Stomach (tissue), 4 donors: Measurements from ENCODE around the gene ITCH.

Source experiments
- CTCF ChIP-seq, 7 experiments: fragments of 450-650 bp in 4 of 7; fragments of 200-600 bp in 3 of 7; sonication (generic) in 3 of 7; IDR thresholded peaks; one replicate each; pipeline ENCODE4 v1.5.1; 2016 to 2019; ENCODE audit warnings: antibody characterized with exemption in 7 of 7, control low read depth in 2 of 7, mild to moderate bottlenecking in 1 of 7
- POLR2A ChIP-seq, 4 donors: fragments of 450-650 bp; IDR thresholded peaks; one replicate each; pipeline ENCODE4 v1.6.1; 2016; ENCODE audit warnings: antibody characterized with exemption in 4 of 4, control low read depth in 2 of 4, mild to moderate bottlenecking in 1 of 4, moderate library complexity in 1 of 4
- POLR2AphosphoS5 ChIP-seq, 3 donors: sonication (generic); formaldehyde crosslinking; IDR thresholded peaks; one replicate each; pipeline ENCODE4 v1.6.1; 2016; ENCODE audit warnings: antibody characterized with exemption in 3 of 3

- TF ChIP-seq CTCF (IDR thresholded peaks at IDR 0.05) (no peak), POLR2AphosphoS5 (IDR thresholded peaks at IDR 0.05) (no peak), POLR2A (IDR thresholded peaks at IDR 0.05) (no peak)
Measured at GRCh38 chr20:34316196-34316814, 46.8 kb upstream of the ITCH start.
